A673 (cell line): ENCODE measurements around the gene WDR20.

ENCODE experiments used
- CTCF ChIP-seq: fragments of 300-800, 200-600 bp; sonication (generic); conservative IDR thresholded peaks from 2 replicates; pipeline ENCODE4 v1.5.1; 2017; ENCODE audit warnings: low read depth, mild to moderate bottlenecking, antibody characterized with exemption, low read length, moderate library complexity, mixed read lengths
- EZH2 ChIP-seq: fragments of 200-600 bp; sonication (generic); IDR thresholded peaks from 2 replicates; pipeline ENCODE4 v1.6.1; 2017; ENCODE audit warnings: borderline replicate concordance, low read depth, mild to moderate bottlenecking, mixed read lengths, antibody characterized with exemption, low read length; ENCODE audit not compliant: poor library complexity, severe bottlenecking

DNA sequence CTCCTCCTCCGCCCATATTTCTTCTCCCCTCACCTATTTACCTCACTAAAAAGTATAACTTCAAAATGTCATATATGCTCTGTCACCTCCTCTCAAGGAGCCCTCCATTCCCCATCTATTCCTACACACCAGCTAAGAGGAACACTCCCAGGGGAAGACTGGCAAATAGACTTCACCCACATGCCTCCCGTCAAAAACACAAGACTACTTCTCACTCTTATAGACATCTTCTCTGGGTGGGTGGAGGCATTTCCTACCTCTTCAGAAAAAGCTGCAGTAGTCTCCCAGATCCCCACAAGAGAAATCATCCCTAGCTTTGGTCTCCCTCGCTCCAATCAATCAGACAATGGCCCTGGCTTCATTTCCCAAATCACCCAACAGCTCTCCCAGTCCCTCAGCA is 99.1 kb downstream of the WDR20 start:
- TF ChIP-seq CTCF (no peak), EZH2 (no peak)
